Measurements from ENCODE around the gene ANKRD13B. TPM values are rescaled to one million over a fixed set of nuclear protein-coding genes. Genes with fewer than 3 reads are reported as not detected.
A peak's percentile ranks its signal among the peaks of the same experiment; 100 is the strongest.

The ANKRD13B gene
- polyA plus RNA-seq, 2 of the 4 experiments (the other 2 are of a cell fraction) = 4.5 to 17.8 TPM

DNA sequence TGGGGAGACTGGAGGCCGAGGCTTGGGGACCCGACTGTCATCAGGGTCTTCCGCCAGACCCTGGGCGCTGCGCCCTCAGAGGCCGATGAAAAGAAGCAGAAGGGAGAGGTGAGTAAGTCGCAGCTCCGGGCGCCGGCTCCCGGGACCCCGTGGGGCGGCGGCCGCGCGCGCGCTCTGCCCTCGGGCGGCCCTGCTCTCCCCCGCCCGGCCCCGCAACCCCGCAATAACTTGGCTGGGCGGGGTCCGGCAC, 25.7 kb upstream of the ANKRD13B start:
- H3K4me2 ChIP-seq = peak overlapping the region; percentile 83
- H3K4me3 ChIP-seq = peak overlapping the region; percentile 62
- H3K4me1 ChIP-seq = peaks cover 20% of the 10 kb centered on the region
- FAIRE-seq (no peak), ATAC-seq (peak; percentile 5 to 38), DNase-seq (ENCODE audit: low read depth in 1 of 2, low spot score in 1 of 2) (no peak)
- WGBS (ENCODE audit: missing lambda C conversion rate) = 2% methylated on average over 23 of the region's 27 CpGs
- ChIA-PET CTCF (interaction anchor here (0.6 to 24.0 kb wide), 18 partner anchors 8 to 215 kb away, joined by 3 to 474 read pairs (median 6); partner anchors contain the start of genes ANKRD13B and CORO6), POLR2A (interaction anchor here (0.6 to 4.0 kb wide), 8 partner anchors 9 to 362 kb away, joined by 3 to 21 read pairs (median 4); partner anchors contain the start of gene ANKRD13B)
- no peak for TF ChIP-seq NR3C1 (IDR thresholded peaks at IDR 0.05)
- TF ChIP-seq NFE2L2 (conservative IDR thresholded peaks at IDR 0.05; ENCODE audit: low read length) = no peak
- no peak for TF ChIP-seq ZSCAN20 (CRISPR knock-in tag; IDR thresholded peaks at IDR 0.05)
- H3K9me3 ChIP-seq = no peaks in the 10 kb centered on the region
- H3K27ac ChIP-seq = peak overlapping the region; percentile 92 to 94

GRCh38 chr17:29567554-29568330, 25.2 kb upstream of the ANKRD13B start:
- no peak for FAIRE-seq
- TF ChIP-seq, protein P1, sequence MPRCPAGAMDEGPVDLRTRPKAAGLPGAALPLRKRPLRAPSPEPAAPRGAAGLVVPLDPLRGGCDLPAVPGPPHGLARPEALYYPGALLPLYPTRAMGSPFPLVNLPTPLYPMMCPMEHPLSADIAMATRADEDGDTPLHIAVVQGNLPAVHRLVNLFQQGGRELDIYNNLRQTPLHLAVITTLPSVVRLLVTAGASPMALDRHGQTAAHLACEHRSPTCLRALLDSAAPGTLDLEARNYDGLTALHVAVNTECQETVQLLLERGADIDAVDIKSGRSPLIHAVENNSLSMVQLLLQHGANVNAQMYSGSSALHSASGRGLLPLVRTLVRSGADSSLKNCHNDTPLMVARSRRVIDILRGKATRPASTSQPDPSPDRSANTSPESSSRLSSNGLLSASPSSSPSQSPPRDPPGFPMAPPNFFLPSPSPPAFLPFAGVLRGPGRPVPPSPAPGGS (IDR thresholded peaks at IDR 0.05) = 0 out of 3 replicates have a peak, but pooled peaks have one; percentile 2
- TF ChIP-seq HMGXB4 (CRISPR knock-in tag; IDR thresholded peaks at IDR 0.05; ENCODE audit: borderline replicate concordance) (0 out of 2 replicates have a peak, but pooled peaks have one; percentile 20), MAFK (IDR thresholded peaks at IDR 0.05; ENCODE audit: partially characterized antibody) (no peak), RCOR1 (IDR thresholded peaks at IDR 0.05; ENCODE audit: low read depth, low read length) (no peak), RNF2 (IDR thresholded peaks at IDR 0.05; ENCODE audit: borderline replicate concordance, low read depth) (peak; percentile 47; the same call in 1 of the 2 replicates), RFX5 (IDR thresholded peaks at IDR 0.05) (peak; percentile 38; the same call in 1 of the 2 replicates), NR3C1 (IDR thresholded peaks at IDR 0.05) (no peak), POLR2A (IDR thresholded peaks at IDR 0.05; ENCODE audit: low read length) (0 out of 2 replicates have a peak, but pooled peaks have one; percentile 14), HDAC2 (IDR thresholded peaks at IDR 0.05) (peak; percentile 35; the same call in 1 of the 2 replicates), JUNB (IDR thresholded peaks at IDR 0.05) (no peak), MAX (IDR thresholded peaks at IDR 0.05) (peak; percentile 48), ESRRA (IDR thresholded peaks at IDR 0.05; ENCODE audit: borderline replicate concordance, low read length) (no peak), RAD21 (conservative IDR thresholded peaks at IDR 0.05 in 1 of 2, IDR thresholded peaks at IDR 0.05 in 1 of 2) (peak in 1 of 2 experiments; percentile 35; a peak in 1 of 5 replicates), RARB (CRISPR knock-in tag; IDR thresholded peaks at IDR 0.05) (no peak), USF2 (IDR thresholded peaks at IDR 0.05) (0 out of 2 replicates have a peak, but pooled peaks have one; percentile 2), SMC3 (IDR thresholded peaks at IDR 0.05) (0 out of 3 replicates have a peak, but pooled peaks have one; percentile 18)
- TF ChIP-seq, protein P2, sequence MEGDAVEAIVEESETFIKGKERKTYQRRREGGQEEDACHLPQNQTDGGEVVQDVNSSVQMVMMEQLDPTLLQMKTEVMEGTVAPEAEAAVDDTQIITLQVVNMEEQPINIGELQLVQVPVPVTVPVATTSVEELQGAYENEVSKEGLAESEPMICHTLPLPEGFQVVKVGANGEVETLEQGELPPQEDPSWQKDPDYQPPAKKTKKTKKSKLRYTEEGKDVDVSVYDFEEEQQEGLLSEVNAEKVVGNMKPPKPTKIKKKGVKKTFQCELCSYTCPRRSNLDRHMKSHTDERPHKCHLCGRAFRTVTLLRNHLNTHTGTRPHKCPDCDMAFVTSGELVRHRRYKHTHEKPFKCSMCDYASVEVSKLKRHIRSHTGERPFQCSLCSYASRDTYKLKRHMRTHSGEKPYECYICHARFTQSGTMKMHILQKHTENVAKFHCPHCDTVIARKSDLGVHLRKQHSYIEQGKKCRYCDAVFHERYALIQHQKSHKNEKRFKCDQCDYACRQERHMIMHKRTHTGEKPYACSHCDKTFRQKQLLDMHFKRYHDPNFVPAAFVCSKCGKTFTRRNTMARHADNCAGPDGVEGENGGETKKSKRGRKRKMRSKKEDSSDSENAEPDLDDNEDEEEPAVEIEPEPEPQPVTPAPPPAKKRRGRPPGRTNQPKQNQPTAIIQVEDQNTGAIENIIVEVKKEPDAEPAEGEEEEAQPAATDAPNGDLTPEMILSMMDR (IDR thresholded peaks at IDR 0.05) = peak; percentile 53
- POLR2A ChIA-PET = interaction anchor here (0.7 to 4.0 kb wide), 8 partner anchors 9 to 274 kb away, joined by 3 to 21 read pairs (median 4); partner anchors contain the start of genes ANKRD13B and NUFIP2

More at GRCh38 chr17:29567554-29568330, 25.2 kb upstream of the ANKRD13B start:
- CTCF ChIA-PET = interaction anchor here (1.0 to 24.0 kb wide), 15 partner anchors 9 to 215 kb away, joined by 3 to 474 read pairs (median 4); partner anchors contain the start of genes ANKRD13B and CORO6
- 1% methylated on average over 45 of the region's 63 CpGs for WGBS (ENCODE audit: missing lambda C conversion rate)
- peak overlapping the region; percentile 62 for H3K4me3 ChIP-seq
- no peaks in the 10 kb centered on the region for H3K9me3 ChIP-seq
- H3K4me2 ChIP-seq = peak overlapping the region; percentile 83
- DNase-seq (ENCODE audit: low read depth in 1 of 2, low spot score in 1 of 2) (peak; percentile 85 to 90), ATAC-seq (peak; percentile 54 to 71)
- H3K27ac ChIP-seq = peak overlapping the region; percentile 92 to 94
- H3K4me1 ChIP-seq = peaks cover 20% of the 10 kb centered on the region
